H9 (cell line): ENCODE measurements around the gene DOK6. TPM values are rescaled to one million over a fixed set of nuclear protein-coding genes. Genes with fewer than 3 reads are reported as not detected.

Experiments used
- DNase-seq: peaks from one replicate; pipeline ENCODE4 v3.0.0-alpha.2; 2017
- H2AFZ ChIP-seq: one replicate; pipeline ENCODE4 v1.6.1; 2013; ENCODE audit warnings: mild to moderate bottlenecking, low read length, control low read depth, moderate library complexity
- H2AK5ac ChIP-seq: 2 replicates; pipeline ENCODE4 v1.6.1; 2013; ENCODE audit warnings: low read length, control low read depth, mixed read lengths; ENCODE audit not compliant: insufficient read length
- H2BK120ac ChIP-seq: one replicate; pipeline ENCODE4 v1.6.1; 2013; ENCODE audit warnings: low read depth, mild to moderate bottlenecking, low read length, control low read depth, inconsistent platforms; ENCODE audit not compliant: poor library complexity, severe bottlenecking
- H2BK12ac ChIP-seq: 2 replicates; pipeline ENCODE4 v1.6.1; 2013; ENCODE audit warnings: low read length, control low read depth, mixed read lengths, low read depth; ENCODE audit not compliant: insufficient read length
- H2BK15ac ChIP-seq: 2 replicates; pipeline ENCODE4 v1.6.1; 2013; ENCODE audit warnings: low read depth, low read length, control low read depth
- H2BK20ac ChIP-seq: one replicate; pipeline ENCODE4 v1.6.1; 2013; ENCODE audit warnings: low read depth, mild to moderate bottlenecking, low read length, control low read depth, inconsistent platforms; ENCODE audit not compliant: poor library complexity, severe bottlenecking
- H2BK5ac ChIP-seq: 2 replicates; pipeline ENCODE4 v1.6.1; 2013; ENCODE audit warnings: low read length, control low read depth, mixed read lengths; ENCODE audit not compliant: insufficient read length
- H3K14ac ChIP-seq: 2 replicates; pipeline ENCODE4 v1.6.1; 2013; ENCODE audit warnings: low read length, control low read depth; ENCODE audit not compliant: insufficient read depth
- H3K18ac ChIP-seq: 2 replicates; pipeline ENCODE4 v1.6.1; 2013; ENCODE audit warnings: low read depth, mild to moderate bottlenecking, mixed read lengths, low read length, control low read depth; ENCODE audit not compliant: insufficient read length
- H3K23ac ChIP-seq: 2 replicates; pipeline ENCODE4 v1.6.1; 2013; ENCODE audit warnings: low read length, control low read depth, mixed read lengths, low read depth; ENCODE audit not compliant: insufficient read length
- H3K23me2 ChIP-seq: 2 replicates; pipeline ENCODE4 v1.6.1; 2013; ENCODE audit warnings: low read depth, mild to moderate bottlenecking, mixed read lengths, low read length, control low read depth; ENCODE audit not compliant: insufficient read length, poor library complexity, severe bottlenecking
- H3K27ac ChIP-seq: 2 replicates; pipeline ENCODE4 v1.5.1; 2013; ENCODE audit warnings: low read length, control low read depth, mixed read lengths, low read depth; ENCODE audit not compliant: insufficient read length
- H3K27me3 ChIP-seq: 2 replicates; pipeline ENCODE4 v1.6.1; 2013; ENCODE audit warnings: low read length, control low read depth, inconsistent platforms; ENCODE audit not compliant: insufficient read depth
- H3K4ac ChIP-seq: 2 replicates; pipeline ENCODE4 v1.6.1; 2013; ENCODE audit warnings: low read depth, mild to moderate bottlenecking, control low read depth, inconsistent platforms, low read length, moderate library complexity
- H3K4me1 ChIP-seq: 2 replicates; pipeline ENCODE4 v1.6.1; 2013; ENCODE audit warnings: low read length, control low read depth, inconsistent platforms; ENCODE audit not compliant: insufficient read depth
- H3K4me2 ChIP-seq: 2 replicates; pipeline ENCODE4 v1.6.1; 2013; ENCODE audit warnings: low read length, control low read depth, mixed read lengths; ENCODE audit not compliant: insufficient read length, insufficient read depth
- H3K56ac ChIP-seq: 2 replicates; pipeline ENCODE4 v1.6.1; 2013; ENCODE audit warnings: low read depth, mild to moderate bottlenecking, mixed read lengths, low read length, control low read depth; ENCODE audit not compliant: insufficient read length
- H3K79me1 ChIP-seq: 2 replicates; pipeline ENCODE4 v1.6.1; 2013; ENCODE audit warnings: low read depth, mild to moderate bottlenecking, moderate library complexity, low read length, control low read depth, inconsistent platforms; ENCODE audit not compliant: insufficient read depth, poor library complexity, severe bottlenecking
- H3K79me2 ChIP-seq: 2 replicates; pipeline ENCODE4 v1.6.1; 2013; ENCODE audit warnings: low read length, control low read depth, inconsistent platforms; ENCODE audit not compliant: insufficient read depth
- H3K9ac ChIP-seq: 2 replicates; pipeline ENCODE4 v1.6.1; 2013; ENCODE audit warnings: low read length, control low read depth, mixed read lengths; ENCODE audit not compliant: insufficient read length; ENCODE audit errors: extremely low read depth
- H3K9me3 ChIP-seq: one replicate; pipeline ENCODE4 v1.6.1; 2013; ENCODE audit warnings: low read depth, low read length, inconsistent platforms; ENCODE audit not compliant: control insufficient read depth
- H3T11ph ChIP-seq: one replicate; pipeline ENCODE4 v1.6.1; 2013; ENCODE audit warnings: mild to moderate bottlenecking, low read length, control low read depth, inconsistent platforms
- H4K20me1 ChIP-seq: one replicate; pipeline ENCODE4 v1.6.1; 2013; ENCODE audit not compliant: control insufficient read depth, insufficient read length, insufficient read depth
- H4K5ac ChIP-seq: 2 replicates; pipeline ENCODE4 v1.6.1; 2013; ENCODE audit warnings: low read depth, mild to moderate bottlenecking, mixed read lengths, low read length, control low read depth; ENCODE audit not compliant: insufficient read length
- H4K8ac ChIP-seq: replicated peaks from 2 replicates; pipeline ENCODE4 v1.6.1; 2013; ENCODE audit warnings: low read length, control low read depth, mixed read lengths, low read depth; ENCODE audit not compliant: insufficient read length
- H4K91ac ChIP-seq: 2 replicates; pipeline ENCODE4 v1.6.1; 2013; ENCODE audit warnings: low read depth, mild to moderate bottlenecking, moderate library complexity, mixed read lengths, low read length, control low read depth; ENCODE audit not compliant: insufficient read length
- H3K27ac Mint-ChIP-seq, 3 experiments: 2 replicates in 2 of 3; 3 replicates in 1 of 3; pipeline ENCODE4 v1.8.0; 2020 to 2021; ENCODE audit warnings: mixed read lengths in 3 of 3, mild to moderate bottlenecking in 1 of 3, moderate library complexity in 1 of 3
- H3K27me3 Mint-ChIP-seq: 2 replicates; pipeline ENCODE4 v1.8.0; 2021; ENCODE audit warnings: low read depth, mild to moderate bottlenecking, moderate library complexity, mixed read lengths
- H3K36me3 Mint-ChIP-seq, 3 experiments: 2 replicates in 2 of 3; 3 replicates in 1 of 3; pipeline ENCODE4 v1.8.0; 2020 to 2021; ENCODE audit warnings: low read depth in 3 of 3, mixed read lengths in 3 of 3; ENCODE audit not compliant: insufficient read depth in 1 of 3
- H3K4me1 Mint-ChIP-seq, 2 experiments: 2 replicates each; pipeline ENCODE4 v1.8.0; 2020; ENCODE audit warnings: mixed read lengths in 2 of 2
- H3K4me3 Mint-ChIP-seq, 2 experiments: 2 replicates in 1 of 2; 3 replicates in 1 of 2; pipeline ENCODE4 v1.8.0; 2020 to 2021; ENCODE audit warnings: mild to moderate bottlenecking in 2 of 2, mixed read lengths in 2 of 2, moderate library complexity in 1 of 2
- H3K9me3 Mint-ChIP-seq, 2 experiments: 2 replicates in 1 of 2; 3 replicates in 1 of 2; pipeline ENCODE4 v1.8.0; 2020; ENCODE audit warnings: mild to moderate bottlenecking in 2 of 2, mixed read lengths in 2 of 2, moderate library complexity in 1 of 2
- CTCF ChIP-seq: fragments of 200-600 bp; sonication (generic); conservative IDR thresholded peaks from 3 replicates; pipeline ENCODE4 v1.8.0; 2021; ENCODE audit warnings: antibody characterized with exemption, mild to moderate bottlenecking
- WGBS: extraction: QIAGEN DNeasy Blood & Tissue Kit; methylation state at CpG from one replicate; pipeline ENCODE4 v1.1.7; 2013; ENCODE audit warnings: missing lambda C conversion rate, low lambda C conversion rate, mixed read lengths; ENCODE audit not compliant: insufficient read length; ENCODE audit errors: extremely low coverage; 5-methylcytosine and 5-hydroxymethylcytosine counted together
- total RNA-seq: library from RNA; stranded (reverse); gene quantifications from 2 replicates; pipeline ENCODE4 v1.2.1, GENCODE V29; 2021

The DOK6 gene
- total RNA-seq, 1 experiment from 2014 or later = 0.20 TPM

DNA sequence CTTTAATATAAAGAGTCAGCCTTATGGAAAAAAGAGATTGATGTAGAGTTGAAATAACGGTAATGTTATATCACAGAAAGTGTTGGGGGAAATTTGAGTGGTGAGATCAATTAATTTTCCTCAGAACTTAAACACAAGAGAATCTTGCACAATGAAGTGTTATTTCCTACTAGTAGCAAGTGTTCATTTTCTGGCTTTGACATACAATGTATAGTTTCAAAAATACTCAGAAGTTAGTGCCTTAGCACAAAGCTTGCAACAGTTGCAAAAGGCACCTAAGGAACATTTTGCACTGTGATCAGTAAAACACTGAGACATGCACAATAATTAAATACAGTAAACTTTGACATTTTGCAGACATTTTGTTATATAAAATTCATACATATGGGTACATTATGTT is 385.7 kb downstream of the DOK6 start:
- no peak for DNase-seq
- Histone ChIP-seq H4K5ac (no peak overlapping the region), H3K27me3 (no peaks in the 10 kb centered on the region), H4K20me1 (no peaks in the 10 kb centered on the region), H3K14ac (no peak overlapping the region), H3K23me2 (no peaks in the 10 kb centered on the region), H2AFZ (no peak overlapping the region), H3K9me3 (no peaks in the 10 kb centered on the region), H3T11ph (no peak overlapping the region), H2AK5ac (no peak overlapping the region), H3K9ac (no peak overlapping the region), H3K79me1 (no peaks in the 10 kb centered on the region), H3K23ac (no peak overlapping the region), H3K4me1 (no peaks in the 10 kb centered on the region), H4K91ac (no peak overlapping the region), H4K8ac (no peak overlapping the region), H3K18ac (no peak overlapping the region), H2BK20ac (no peak overlapping the region), H3K56ac (no peak overlapping the region), H2BK120ac (no peak overlapping the region), H2BK5ac (no peak overlapping the region), H3K27ac (no peak overlapping the region), H2BK12ac (no peak overlapping the region), H3K4ac (no peak overlapping the region), H2BK15ac (no peak overlapping the region), H3K79me2 (no peaks in the 10 kb centered on the region), H3K4me2 (no peak overlapping the region)
- 100% methylated on average over 1 of the region's 1 CpG for WGBS
- no peak for TF ChIP-seq CTCF
- Mint-ChIP-seq H3K4me1 (peaks cover 0 to 8% of the 10 kb centered on the region in 2 experiments; a peak in 2 of 4 replicates), H3K27ac (no peak overlapping the region), H3K4me3 (no peak overlapping the region), H3K27me3 (no peaks in the 10 kb centered on the region), H3K9me3 (no peaks in the 10 kb centered on the region), H3K36me3 (no peaks in the 10 kb centered on the region)
